H1 (cell line): ENCODE data around the gene CSAD. TPM values are rescaled to one million over a fixed set of nuclear protein-coding genes. Genes with fewer than 3 reads are reported as not detected.
A peak's percentile ranks its signal among the peaks of the same experiment; 100 is the strongest.

Experiments used
- CTCF ChIA-PET: fragments of 300-600 bp; sonication (Branson Sonifier 250); formaldehyde crosslinking; loops from one replicate; lab custom pipeline; 2021; ENCODE audit not compliant: partially characterized antibody; lab: Charles Lee
- POLR2A ChIA-PET: fragments of 300-600 bp; sonication (Branson Sonifier 250); formaldehyde crosslinking; loops from one replicate; lab custom pipeline; 2021; ENCODE audit warnings: inconsistent platforms; ENCODE audit not compliant: partially characterized antibody; lab: Charles Lee
- DNase-seq, 2 experiments: peaks; one replicate each; pipeline versions ENCODE4 v3.0.0 to v3.0.0-alpha.2; 2010 to 2022; ENCODE audit warnings: low spot score in 2 of 2, low read depth in 1 of 2, mixed read lengths in 1 of 2
- FAIRE-seq: peaks from 2 replicates; lab custom pipeline; 2011; peaks lifted over from hg19 to GRCh38; lab: Jason Lieb, UNC
- H2AFZ ChIP-seq: 2 replicates; pipeline ENCODE4 v1.8.1; 2012; ENCODE audit warnings: low read length, inconsistent platforms
- H2AK5ac ChIP-seq: 2 replicates; pipeline ENCODE4 v1.6.1; 2013; ENCODE audit warnings: low read depth, low read length
- H2BK120ac ChIP-seq: replicated peaks from 2 replicates; pipeline ENCODE3; 2013; ENCODE audit warnings: low read depth, low read length, inconsistent platforms
- H2BK12ac ChIP-seq: 2 replicates; pipeline ENCODE4 v1.6.1; 2013; ENCODE audit warnings: low read depth, low read length
- H2BK15ac ChIP-seq: 2 replicates; pipeline ENCODE4 v1.6.1; 2013; ENCODE audit warnings: low read length
- H2BK20ac ChIP-seq: 2 replicates; pipeline ENCODE4 v1.6.1; 2013; ENCODE audit warnings: low read length
- H2BK5ac ChIP-seq: 2 replicates; pipeline ENCODE4 v1.6.1; 2013; ENCODE audit warnings: low read depth, low read length
- H3K14ac ChIP-seq: 2 replicates; pipeline ENCODE4 v1.6.1; 2013; ENCODE audit warnings: inconsistent platforms; ENCODE audit not compliant: insufficient read length
- H3K18ac ChIP-seq: 2 replicates; pipeline ENCODE4 v1.6.1; 2013; ENCODE audit warnings: low read length; ENCODE audit errors: extremely low read depth
- H3K23ac ChIP-seq: 2 replicates; pipeline ENCODE4 v1.6.1; 2013; ENCODE audit warnings: inconsistent platforms; ENCODE audit not compliant: insufficient read length
- H3K23me2 ChIP-seq: 2 replicates; pipeline ENCODE4 v1.6.1; 2013; ENCODE audit warnings: low read depth, low read length
- H3K27ac ChIP-seq: 2 replicates; pipeline ENCODE4 v1.6.1; 2011; ENCODE audit warnings: low read depth, low read length, inconsistent platforms
- H3K27me3 ChIP-seq, 4 experiments: replicated peaks in 1 of 4; 1 replicate in 1 of 4; 2 replicates in 3 of 4; pipeline versions ENCODE4 v1.6.1 to v1.8.1; 2011 to 2013; ENCODE audit warnings: low read length in 3 of 4, mild to moderate bottlenecking in 3 of 4, inconsistent platforms in 2 of 4, mixed read lengths in 2 of 4, moderate library complexity in 1 of 4; ENCODE audit not compliant: control insufficient read depth in 3 of 4, insufficient read depth in 3 of 4; ENCODE audit errors: extremely low read depth in 1 of 4
- H3K36me3 ChIP-seq, 4 experiments: 2 replicates each; pipeline versions ENCODE4 v1.6.1 to v1.8.1; 2011 to 2013; ENCODE audit warnings: mild to moderate bottlenecking in 4 of 4, low read length in 3 of 4, moderate library complexity in 2 of 4, control low read depth in 1 of 4, inconsistent platforms in 1 of 4; ENCODE audit not compliant: insufficient read depth in 4 of 4, control insufficient read depth in 2 of 4
- H3K4ac ChIP-seq: replicated peaks from 2 replicates; pipeline ENCODE3; 2013; ENCODE audit warnings: low read length, low read depth, mixed read lengths, inconsistent platforms; ENCODE audit not compliant: insufficient read length
- H3K4me1 ChIP-seq, 4 experiments: replicated peaks in 1 of 4; 1 replicate in 1 of 4; 2 replicates in 3 of 4; pipeline versions ENCODE4 v1.6.1 to v1.8.1; 2011 to 2013; ENCODE audit warnings: low read length in 3 of 4, inconsistent platforms in 2 of 4, mixed read lengths in 1 of 4; ENCODE audit not compliant: insufficient read depth in 4 of 4, control insufficient read depth in 3 of 4
- H3K4me2 ChIP-seq, 2 experiments: 2 replicates each; pipeline versions ENCODE4 v1.6.1 to v1.8.1; 2011 to 2013; ENCODE audit warnings: low read depth in 2 of 2, low read length in 2 of 2, control low read depth in 1 of 2, inconsistent platforms in 1 of 2, mild to moderate bottlenecking in 1 of 2; ENCODE audit not compliant: insufficient read depth in 1 of 2
- H3K4me3 ChIP-seq, 4 experiments: fragments of 200-600, 300-600 bp in 1 of 4; sonication (generic), shearing (Covaris generic), sonication (Bioruptor Twin) in 1 of 4; 2 replicates each; pipeline versions ENCODE4 v1.5.1 to v1.8.1; 2011 to 2016; ENCODE audit warnings: low read length in 4 of 4, low read depth in 3 of 4, control low read depth in 2 of 4, inconsistent platforms in 2 of 4, mild to moderate bottlenecking in 2 of 4, mixed read lengths in 1 of 4, moderate library complexity in 1 of 4; ENCODE audit not compliant: insufficient read depth in 2 of 4; ENCODE audit errors: extremely low read depth in 1 of 4
- H3K56ac ChIP-seq: replicated peaks from 2 replicates; pipeline ENCODE3; 2013; ENCODE audit warnings: low read depth, mild to moderate bottlenecking, mixed read lengths, low read length, inconsistent platforms; ENCODE audit not compliant: insufficient read length
- H3K79me1 ChIP-seq: 2 replicates; pipeline ENCODE4 v1.6.1; 2013; ENCODE audit warnings: low read depth, low read length, control low read depth
- H3K79me2 ChIP-seq, 2 experiments: 2 replicates each; pipeline versions ENCODE4 v1.6.1 to v1.8.1; 2012 to 2013; ENCODE audit warnings: low read length in 2 of 2, mild to moderate bottlenecking in 2 of 2, inconsistent platforms in 1 of 2; ENCODE audit not compliant: insufficient read depth in 2 of 2, control insufficient read depth in 1 of 2
- H3K9ac ChIP-seq, 4 experiments: replicated peaks in 1 of 4; 1 replicate in 1 of 4; 2 replicates in 3 of 4; pipeline versions ENCODE4 v1.6.1 to v1.8.1; 2011 to 2013; ENCODE audit warnings: low read depth in 3 of 4, low read length in 3 of 4, control low read depth in 2 of 4, mild to moderate bottlenecking in 2 of 4, moderate library complexity in 2 of 4, inconsistent platforms in 1 of 4; ENCODE audit errors: extremely low read depth in 1 of 4
- H3K9me3 ChIP-seq, 2 experiments: 2 replicates each; pipeline versions ENCODE4 v1.6.1 to v1.8.1; 2012 to 2013; ENCODE audit warnings: mild to moderate bottlenecking in 2 of 2, moderate library complexity in 2 of 2, control low read depth in 1 of 2, inconsistent platforms in 1 of 2, low read depth in 1 of 2, low read length in 1 of 2, mixed read lengths in 1 of 2; ENCODE audit not compliant: insufficient read depth in 2 of 2
- H4K20me1 ChIP-seq, 2 experiments: replicated peaks in 1 of 2; 2 replicates each; pipeline versions ENCODE3 to v1.8.1; 2011 to 2013; ENCODE audit warnings: inconsistent platforms in 2 of 2, low read length in 2 of 2, mild to moderate bottlenecking in 1 of 2; ENCODE audit not compliant: insufficient read depth in 2 of 2, control insufficient read depth in 1 of 2
- H4K5ac ChIP-seq: 2 replicates; pipeline ENCODE4 v1.6.1; 2013; ENCODE audit warnings: low read length, low read depth, mixed read lengths, inconsistent platforms; ENCODE audit not compliant: insufficient read length
- H4K8ac ChIP-seq: 2 replicates; pipeline ENCODE4 v1.8.0; 2013; ENCODE audit warnings: mild to moderate bottlenecking, moderate library complexity, low read length, inconsistent platforms; ENCODE audit not compliant: insufficient read depth; ENCODE audit errors: extremely low read depth
- H4K91ac ChIP-seq: replicated peaks from 2 replicates; pipeline ENCODE3; 2013; ENCODE audit warnings: low read length, mixed read lengths, inconsistent platforms; ENCODE audit not compliant: insufficient read length
- CHD2 ChIP-seq: IDR thresholded peaks from 2 replicates; pipeline ENCODE4 v1.6.1; 2012; ENCODE audit warnings: low read length, improper control_type of control experiment
- JUN ChIP-seq: IDR thresholded peaks from 2 replicates; pipeline ENCODE4 v1.6.1; 2011; ENCODE audit warnings: low read depth, mild to moderate bottlenecking, improper control_type of control experiment, low read length
- KDM1A ChIP-seq: fragments of 200-600, 300-600 bp; sonication (generic); IDR thresholded peaks from 2 replicates; pipeline ENCODE4 v1.7.1; 2016; ENCODE audit warnings: mild to moderate bottlenecking, low read length, borderline replicate concordance
- NANOG ChIP-seq: IDR thresholded peaks from 2 replicates; pipeline ENCODE4 v1.6.1; 2011; ENCODE audit warnings: low read length, low read depth, mild to moderate bottlenecking, inconsistent platforms; ENCODE audit not compliant: insufficient read depth, poor library complexity, severe bottlenecking
- RAD21 ChIP-seq, 2 experiments: IDR thresholded peaks in 1 of 2; conservative IDR thresholded peaks in 1 of 2; 2 replicates each; pipeline ENCODE4 v1.6.1; 2011; ENCODE audit warnings: low read depth in 2 of 2, low read length in 2 of 2, improper control_type of control experiment in 1 of 2, inconsistent platforms in 1 of 2, mild to moderate bottlenecking in 1 of 2, moderate library complexity in 1 of 2
- RFX5 ChIP-seq: IDR thresholded peaks from 2 replicates; pipeline ENCODE4 v1.6.1; 2011; ENCODE audit warnings: low read depth, low read length, improper control_type of control experiment, borderline replicate concordance
- SAP30 ChIP-seq: fragments of 300-600 bp; sonication (generic); IDR thresholded peaks from 2 replicates; pipeline ENCODE4 v1.7.1; 2012; ENCODE audit warnings: low read length, moderate library complexity, mild to moderate bottlenecking, inconsistent platforms; ENCODE audit not compliant: insufficient read depth, insufficient replicate concordance
- TAF7 ChIP-seq: optimal IDR thresholded peaks from 2 replicates; pipeline ENCODE3; 2011; ENCODE audit warnings: low read depth, mild to moderate bottlenecking, inconsistent platforms, low read length, moderate library complexity, borderline replicate concordance
- TBP ChIP-seq: IDR thresholded peaks from 2 replicates; pipeline ENCODE4 v1.6.1; 2011; ENCODE audit warnings: low read depth, low read length, improper control_type of control experiment
- TCF12 ChIP-seq: IDR thresholded peaks from 2 replicates; pipeline ENCODE4 v1.6.1; 2011; ENCODE audit warnings: low read depth, mild to moderate bottlenecking, low read length
- WGBS, 2 experiments: shearing (Covaris generic) in 1 of 2; methylation state at CpG; one replicate each; pipeline versions ENCODE4 v1.1.6 to v1.1.7; 2013 to 2015; ENCODE audit warnings: low lambda C conversion rate in 2 of 2, mixed read lengths in 2 of 2, inconsistent platforms in 1 of 2, low coverage in 1 of 2, missing lambda C conversion rate in 1 of 2; ENCODE audit not compliant: insufficient replicate concordance in 2 of 2, insufficient coverage in 1 of 2, insufficient read length in 1 of 2; ENCODE audit errors: extremely low coverage in 1 of 2, missing lambda C conversion rate in 1 of 2; 5-methylcytosine and 5-hydroxymethylcytosine counted together
- polyA plus RNA-seq, 7 experiments: library from polyadenylated mRNA; depleted of rRNA in 3 of 7; stranded (reverse) in 5 of 7; unstranded in 2 of 7; fragments of >200 nt in 5 of 7; fragments of 200-250 nt in 2 of 7; gene quantifications; 1 replicate in 5 of 7; 2 replicates in 1 of 7; 4 replicates in 1 of 7; pipeline versions ENCODE4 v1.2.1 to v1.2.3, GENCODE V29; 2011 to 2013; ENCODE audit warnings: missing spikeins in 2 of 7, mixed read lengths in 2 of 7
- total RNA-seq: library from RNA; stranded (reverse); fragmentation: NEBNext Ultra II Directional; extraction: Animal tissue kit (Norgen Biotek cat#: 25700); gene quantifications from 2 replicates; pipeline ENCODE4 v1.2.1, GENCODE V29; 2021
- TF ChIP-seq, protein P1 (sequence below): IDR thresholded peaks from 2 replicates; pipeline ENCODE4 v1.6.1; 2012; ENCODE audit warnings: inconsistent platforms

CSAD gene
- total and polyA plus RNA-seq, 2 of the 8 experiments (the other 6 are each of a cell fraction or from before 2014, with no cell fraction given): 8.8 to 11.3 TPM

DNA sequence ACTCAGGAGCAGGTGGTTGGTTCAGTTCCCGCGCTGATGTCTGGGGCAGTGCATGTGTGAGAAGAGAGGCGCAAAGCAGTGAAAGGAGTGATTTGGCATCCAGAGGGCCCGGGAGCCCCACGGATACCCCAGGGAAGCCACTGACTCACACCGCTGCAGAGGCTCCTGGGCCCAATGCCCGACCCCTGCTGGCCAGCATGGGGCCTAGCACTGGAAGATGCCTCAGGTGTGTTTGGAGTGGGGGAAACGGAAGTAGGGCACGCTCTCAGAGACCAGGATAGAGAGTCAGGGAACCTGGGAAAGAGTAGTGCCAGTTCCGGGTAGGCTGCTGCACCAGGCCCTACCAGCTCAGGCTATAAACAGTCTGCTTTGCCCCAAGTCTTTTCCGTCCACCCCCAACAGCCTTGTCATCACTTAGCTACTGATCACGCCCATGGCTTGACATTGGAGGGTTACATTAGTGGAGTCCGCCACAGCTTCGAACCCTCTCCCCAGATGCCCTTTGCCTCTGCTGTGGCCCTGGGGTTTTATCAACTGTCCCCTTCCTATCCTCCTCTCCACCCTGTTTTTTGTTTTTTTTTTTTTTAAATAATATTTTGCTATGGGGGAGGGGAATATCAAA is 9.5 kb upstream of the CSAD start:
- H2BK15ac ChIP-seq: no peak overlapping the region
- H2BK5ac ChIP-seq: no peak overlapping the region
- no peaks in the 10 kb centered on the region for H3K23me2 ChIP-seq
- 47% methylated on average over 14 of the region's 14 CpGs; no CpG with 5 or more reads in 1 of the 2 experiments for WGBS, 2 experiments
- H3K4me3 ChIP-seq: no peak overlapping the region
- no peak overlapping the region for H4K5ac ChIP-seq
- H2BK20ac ChIP-seq: no peak overlapping the region
- no peak overlapping the region for H2AK5ac ChIP-seq
- H4K91ac ChIP-seq: no peak overlapping the region
- no peak overlapping the region for H3K4ac ChIP-seq
- H2BK12ac ChIP-seq: no peak overlapping the region
- no peak overlapping the region for H2BK120ac ChIP-seq
- no peak overlapping the region for H3K56ac ChIP-seq
- peaks cover 0 to 6% (median 3%) of the 10 kb centered on the region in 4 experiments; a peak in 4 of 7 replicates for H3K4me1 ChIP-seq
- CTCF ChIA-PET: interaction anchor here (0.6 to 11.1 kb wide), 20 partner anchors 9 to 191 kb away, joined by 3 to 164 read pairs (median 6); partner anchors contain the start of genes CSAD, ITGB7, PFDN5 and SOAT2
- DNase-seq: peak in 1 of 2 experiments; percentile 81
- H3K79me2 ChIP-seq: no peaks in the 10 kb centered on the region
- no peak overlapping the region for H4K8ac ChIP-seq
- peaks cover 2 to 13% of the 10 kb centered on the region in 2 experiments for H4K20me1 ChIP-seq
- no peak overlapping the region for H3K27ac ChIP-seq
- FAIRE-seq: no peak
- no peak overlapping the region for H2AFZ ChIP-seq
- H3K79me1 ChIP-seq: no peaks in the 10 kb centered on the region; the same call in 1 of the 2 replicates
- no peak overlapping the region; a peak in 1 of 7 replicates for H3K9ac ChIP-seq
- POLR2A ChIA-PET: interaction anchor here (0.9 to 2.8 kb wide), 5 partner anchors 8 to 100 kb away, joined by 3 to 13 read pairs (median 6); partner anchors contain the start of genes CSAD and ZNF740
- peak overlapping the region in 1 of 2 experiments; percentile 22; a peak in 2 of 4 replicates for H3K4me2 ChIP-seq
- peaks cover 0 to 8% (median 3%) of the 10 kb centered on the region in 4 experiments; a peak in 4 of 7 replicates for H3K27me3 ChIP-seq
- no peak overlapping the region for H3K23ac ChIP-seq
- no peak overlapping the region for H3K18ac ChIP-seq
- H3K14ac ChIP-seq: no peak overlapping the region
- H3K9me3 ChIP-seq: no peaks in the 10 kb centered on the region
- H3K36me3 ChIP-seq: peaks cover 8 to 31% (median 21%) of the 10 kb centered on the region in 4 experiments; a peak in 7 of 8 replicates
- TF ChIP-seq SAP30 (no peak), TBP (peak; percentile 70; the same call in 1 of the 2 replicates), RFX5 (no peak), NANOG (no peak), TCF12 (no peak), KDM1A (no peak), CHD2 (no peak), TAF7 (no peak), JUN (no peak), RAD21 (IDR thresholded peaks at IDR 0.05 in 1 of 2, conservative IDR thresholded peaks at IDR 0.05 in 1 of 2; ENCODE audit: low read depth in 2 of 2, low read length in 2 of 2) (peak; percentile 63 to 75)
- TF ChIP-seq, protein P1, sequence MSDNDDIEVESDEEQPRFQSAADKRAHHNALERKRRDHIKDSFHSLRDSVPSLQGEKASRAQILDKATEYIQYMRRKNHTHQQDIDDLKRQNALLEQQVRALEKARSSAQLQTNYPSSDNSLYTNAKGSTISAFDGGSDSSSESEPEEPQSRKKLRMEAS: peak; percentile 33; the same call in 1 of the 2 replicates
